Cardiac muscle cell (in vitro differentiated cells and primary cell): ENCODE measurements around the gene BOLL. TPM values are rescaled to one million over a fixed set of nuclear protein-coding genes. Genes with fewer than 3 reads are reported as not detected.
A peak's percentile ranks its signal among the peaks of the same experiment; 100 is the strongest.
"Not testable (repeated sequence)": the region's sequence is repeated elsewhere in the genome, so short reads cannot be mapped to it uniquely, and the experiment has no call there.

Experiments
- DNase-seq, 2 donors: peaks; one replicate each; pipeline versions ENCODE4 v3.0.0 to v3.0.0-alpha.2; 2010 to 2017; ENCODE audit warnings: low read depth in 1 of 2, low spot score in 1 of 2
- H3K27ac ChIP-seq: fragments of 200-600 bp; sonication (generic); 2 replicates; pipeline ENCODE4 v1.5.1; 2016
- H3K27me3 ChIP-seq: fragments of 200-600 bp; sonication (generic); 2 replicates; pipeline ENCODE4 v1.6.0; 2016; ENCODE audit warnings: control low read depth
- H3K36me3 ChIP-seq: fragments of 200-600 bp; sonication (generic); 2 replicates; pipeline ENCODE4 v1.5.1; 2016; ENCODE audit warnings: control low read depth
- H3K4me1 ChIP-seq: fragments of 200-600 bp; sonication (generic); 2 replicates; pipeline ENCODE4 v1.8.1; 2017; ENCODE audit warnings: low read depth, mild to moderate bottlenecking, mixed run types
- H3K4me3 ChIP-seq: fragments of 200-600 bp; sonication (generic); 2 replicates; pipeline ENCODE4 v1.5.1; 2016; ENCODE audit warnings: mild to moderate bottlenecking
- H3K9me3 ChIP-seq: fragments of 200-600 bp; sonication (generic); 2 replicates; pipeline ENCODE4 v1.5.1; 2017; ENCODE audit warnings: low read depth, mild to moderate bottlenecking, control low read depth
- CTCF ChIP-seq: IDR thresholded peaks from 2 replicates; pipeline ENCODE4 v1.5.1; 2012; ENCODE audit warnings: low read depth, mild to moderate bottlenecking, low read length
- polyA plus RNA-seq: library from polyadenylated mRNA; unstranded; fragments of >200 nt; fragmentation: Nextera tagmentation; extraction: Ambion mirVana; gene quantifications from 2 replicates; pipeline ENCODE4 v1.2.1, GENCODE V29; 2016
- total RNA-seq: library from RNA; depleted of rRNA; stranded (reverse); fragments of >200 nt; gene quantifications from 2 replicates; pipeline ENCODE4 v1.2.3, GENCODE V29; 2016

BOLL gene
- total and polyA plus RNA-seq, 2 experiments from 2014 or later, result 0.21 TPM; not detected in 1

- Histone ChIP-seq H3K36me3 (no peaks in the 10 kb centered on the region), H3K27ac (no peak overlapping the region), H3K27me3 (no peaks in the 10 kb centered on the region), H3K4me1 (no peaks in the 10 kb centered on the region), H3K4me3 (no peak overlapping the region), H3K9me3 (no peaks in the 10 kb centered on the region)
- no peak for DNase-seq
- TF ChIP-seq CTCF, result no peak
These were observed 24.8 kb downstream of the BOLL start for GRCh38 chr2:197760293-197760657.

- H3K4me3 ChIP-seq, result no peak overlapping the region
- no peaks in the 10 kb centered on the region for H3K4me1 ChIP-seq
- no peaks in the 10 kb centered on the region for H3K27me3 ChIP-seq
- TF ChIP-seq CTCF, result no peak
- no peak for DNase-seq
- no peaks in the 10 kb centered on the region for H3K36me3 ChIP-seq
- H3K9me3 ChIP-seq, result no peaks in the 10 kb centered on the region
- no peak overlapping the region for H3K27ac ChIP-seq
These were observed 25.4 kb downstream of the BOLL start for GRCh38 chr2:197759625-197760292.

GRCh38 chr2:197759013-197759412 is 26.1 kb downstream of the BOLL start:
- H3K9me3 ChIP-seq, result no peaks in the 10 kb centered on the region
- H3K4me3 ChIP-seq, result no peak overlapping the region
- no peaks in the 10 kb centered on the region for H3K4me1 ChIP-seq
- TF ChIP-seq CTCF, result no peak
- no peak overlapping the region for H3K27ac ChIP-seq
- no peaks in the 10 kb centered on the region for H3K36me3 ChIP-seq
- no peaks in the 10 kb centered on the region for H3K27me3 ChIP-seq
- no peak for DNase-seq

- no peaks in the 10 kb centered on the region for H3K9me3 ChIP-seq
- H3K27ac ChIP-seq, result no peak overlapping the region
- no peak for TF ChIP-seq CTCF
- DNase-seq, result peak in 1 of 2 donors; percentile 1
- H3K4me1 ChIP-seq, result no peaks in the 10 kb centered on the region
- no peak overlapping the region for H3K4me3 ChIP-seq
- H3K27me3 ChIP-seq, result no peaks in the 10 kb centered on the region
- no peaks in the 10 kb centered on the region for H3K36me3 ChIP-seq
These were observed 44.9 kb downstream of the BOLL start for GRCh38 chr2:197740200-197740599.

GRCh38 chr2:197728555-197729544 is 56.3 kb downstream of the BOLL start:
- not testable (repeated sequence) for H3K4me1 ChIP-seq, H3K4me3 ChIP-seq, H3K27me3 ChIP-seq, DNase-seq, H3K36me3 ChIP-seq, H3K9me3 ChIP-seq, H3K27ac ChIP-seq

GRCh38 chr2:197727011-197727410 is 58.1 kb downstream of the BOLL start:
- Histone ChIP-seq H3K27me3 (no peaks in the 10 kb centered on the region), H3K9me3 (no peaks in the 10 kb centered on the region), H3K4me1 (no peaks in the 10 kb centered on the region), H3K36me3 (no peaks in the 10 kb centered on the region), H3K4me3 (no peak overlapping the region), H3K27ac (no peak overlapping the region)
- no peak for DNase-seq
- no peak for TF ChIP-seq CTCF
